ENCODE data around the gene CBX2.
A peak's percentile ranks its signal among the peaks of the same experiment; 100 is the strongest.

CBX2 gene

GRCh38 chr17:79831265-79832217 lies 53.6 kb downstream of the CBX2 start:
- TF ChIP-seq ZFP3 (CRISPR knock-in tag; IDR thresholded peaks at IDR 0.05) (no peak), POU6F1 (CRISPR knock-in tag; IDR thresholded peaks at IDR 0.05; ENCODE audit: borderline replicate concordance, low read depth) (no peak), TCF4 (CRISPR knock-in tag; IDR thresholded peaks at IDR 0.05; ENCODE audit: borderline replicate concordance) (no peak), OSR1 (CRISPR knock-in tag; IDR thresholded peaks at IDR 0.05) (no peak), ZFP30 (CRISPR knock-in tag; IDR thresholded peaks at IDR 0.05) (no peak), ISL1 (CRISPR knock-in tag; IDR thresholded peaks at IDR 0.05) (no peak), TSHZ2 (CRISPR knock-in tag; IDR thresholded peaks at IDR 0.05) (no peak), BACH2 (CRISPR knock-in tag; IDR thresholded peaks at IDR 0.05; ENCODE audit: borderline replicate concordance) (no peak), CSRNP3 (CRISPR knock-in tag; IDR thresholded peaks at IDR 0.05) (no peak), TOX (CRISPR knock-in tag; IDR thresholded peaks at IDR 0.05; ENCODE audit: borderline replicate concordance) (no peak), ZNF565 (CRISPR knock-in tag; conservative IDR thresholded peaks at IDR 0.05; ENCODE audit: low read depth) (no peak), CSDC2 (CRISPR knock-in tag; IDR thresholded peaks at IDR 0.05) (no peak), SNAI2 (CRISPR knock-in tag; IDR thresholded peaks at IDR 0.05) (no peak), PPARA (CRISPR knock-in tag; IDR thresholded peaks at IDR 0.05; ENCODE audit: borderline replicate concordance) (no peak)

GRCh38 chr17:79832218-79833109 lies 54.5 kb downstream of the CBX2 start:
- no peak for TF ChIP-seq PPARA (CRISPR knock-in tag; IDR thresholded peaks at IDR 0.05; ENCODE audit: borderline replicate concordance)
- TF ChIP-seq BACH2 (CRISPR knock-in tag; IDR thresholded peaks at IDR 0.05; ENCODE audit: borderline replicate concordance): no peak
- TF ChIP-seq ISL1 (CRISPR knock-in tag; IDR thresholded peaks at IDR 0.05): no peak
- TF ChIP-seq ESRRG (CRISPR knock-in tag; IDR thresholded peaks at IDR 0.05): no peak
- TF ChIP-seq CSDC2 (CRISPR knock-in tag; IDR thresholded peaks at IDR 0.05): no peak
- no peak for TF ChIP-seq TOX (CRISPR knock-in tag; IDR thresholded peaks at IDR 0.05; ENCODE audit: borderline replicate concordance)
- TF ChIP-seq POU6F1 (CRISPR knock-in tag; IDR thresholded peaks at IDR 0.05; ENCODE audit: borderline replicate concordance, low read depth): no peak
- TF ChIP-seq GLIS3 (CRISPR knock-in tag; IDR thresholded peaks at IDR 0.05): no peak
- TF ChIP-seq ZNF565 (CRISPR knock-in tag; conservative IDR thresholded peaks at IDR 0.05; ENCODE audit: low read depth): no peak
- no peak for TF ChIP-seq ZFP30 (CRISPR knock-in tag; IDR thresholded peaks at IDR 0.05)
- TF ChIP-seq ZNF70 (CRISPR knock-in tag; IDR thresholded peaks at IDR 0.05): no peak
- TF ChIP-seq OSR1 (CRISPR knock-in tag; IDR thresholded peaks at IDR 0.05): no peak
- TF ChIP-seq ZC3H10 (CRISPR knock-in tag; IDR thresholded peaks at IDR 0.05): no peak
- no peak for TF ChIP-seq SNAI2 (CRISPR knock-in tag; IDR thresholded peaks at IDR 0.05)
- no peak for TF ChIP-seq CSRNP3 (CRISPR knock-in tag; IDR thresholded peaks at IDR 0.05)
- TF ChIP-seq ZNF8 (CRISPR knock-in tag; IDR thresholded peaks at IDR 0.05): no peak
- no peak for TF ChIP-seq TSHZ2 (CRISPR knock-in tag; IDR thresholded peaks at IDR 0.05)
- TF ChIP-seq ZFP3 (CRISPR knock-in tag; IDR thresholded peaks at IDR 0.05): no peak
- no peak for TF ChIP-seq RARB (CRISPR knock-in tag; IDR thresholded peaks at IDR 0.05)
- no peak for TF ChIP-seq TCF4 (CRISPR knock-in tag; IDR thresholded peaks at IDR 0.05; ENCODE audit: borderline replicate concordance)
- ATAC-seq: peak; percentile 16

More at GRCh38 chr17:79831265-79832217, 53.6 kb downstream of the CBX2 start:
- peak; percentile 39 for ATAC-seq
